Subcutaneous adipose tissue (tissue), 4 donors: ENCODE results near the gene PSMB7. TPM values are rescaled to one million over a fixed set of nuclear protein-coding genes. Genes with fewer than 3 reads are reported as not detected.

Source experiments
- total RNA-seq, 4 donors: library from RNA; depleted of rRNA; stranded (reverse); fragments of >200 nt; gene quantifications; one replicate each; pipeline ENCODE4 v1.1.0, GENCODE V29; 2016
- TF ChIP-seq, protein P1 (sequence below): fragments of 450-650 bp; IDR thresholded peaks from one replicate; pipeline ENCODE4 v1.5.1; 2016; ENCODE audit warnings: low read depth, mild to moderate bottlenecking, control low read depth, antibody characterized with exemption, moderate library complexity

PSMB7 gene
- total RNA-seq, 4 donors from 2014 or later = 124 to 152 (median 139) TPM

GRCh38 chr9:124436320-124436719, 21.1 kb upstream of the PSMB7 start:
- TF ChIP-seq, protein P1, sequence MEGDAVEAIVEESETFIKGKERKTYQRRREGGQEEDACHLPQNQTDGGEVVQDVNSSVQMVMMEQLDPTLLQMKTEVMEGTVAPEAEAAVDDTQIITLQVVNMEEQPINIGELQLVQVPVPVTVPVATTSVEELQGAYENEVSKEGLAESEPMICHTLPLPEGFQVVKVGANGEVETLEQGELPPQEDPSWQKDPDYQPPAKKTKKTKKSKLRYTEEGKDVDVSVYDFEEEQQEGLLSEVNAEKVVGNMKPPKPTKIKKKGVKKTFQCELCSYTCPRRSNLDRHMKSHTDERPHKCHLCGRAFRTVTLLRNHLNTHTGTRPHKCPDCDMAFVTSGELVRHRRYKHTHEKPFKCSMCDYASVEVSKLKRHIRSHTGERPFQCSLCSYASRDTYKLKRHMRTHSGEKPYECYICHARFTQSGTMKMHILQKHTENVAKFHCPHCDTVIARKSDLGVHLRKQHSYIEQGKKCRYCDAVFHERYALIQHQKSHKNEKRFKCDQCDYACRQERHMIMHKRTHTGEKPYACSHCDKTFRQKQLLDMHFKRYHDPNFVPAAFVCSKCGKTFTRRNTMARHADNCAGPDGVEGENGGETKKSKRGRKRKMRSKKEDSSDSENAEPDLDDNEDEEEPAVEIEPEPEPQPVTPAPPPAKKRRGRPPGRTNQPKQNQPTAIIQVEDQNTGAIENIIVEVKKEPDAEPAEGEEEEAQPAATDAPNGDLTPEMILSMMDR = no peak

DNA sequence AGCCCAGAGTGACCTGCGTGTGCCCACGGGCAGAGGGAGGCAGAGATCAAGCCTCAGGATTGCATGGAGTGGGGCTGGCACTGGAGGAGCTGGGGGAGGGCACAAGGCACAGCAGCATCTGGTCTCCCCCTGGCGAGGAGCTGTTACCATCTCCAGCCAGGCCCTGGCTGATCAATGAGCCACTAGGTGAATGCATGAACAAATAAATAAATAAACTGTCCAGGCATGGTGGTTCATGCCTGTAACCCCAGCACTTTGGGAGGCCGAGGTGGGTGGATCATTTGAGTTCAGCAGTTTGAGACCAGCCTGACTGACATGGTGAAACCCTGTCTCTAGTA, 14.3 kb upstream of the PSMB7 start:
- TF ChIP-seq, protein P1 = no peak

- TF ChIP-seq, protein P1 = no peak
Observed at GRCh38 chr9:124428751-124429529, 13.7 kb upstream of the PSMB7 start.

DNA sequence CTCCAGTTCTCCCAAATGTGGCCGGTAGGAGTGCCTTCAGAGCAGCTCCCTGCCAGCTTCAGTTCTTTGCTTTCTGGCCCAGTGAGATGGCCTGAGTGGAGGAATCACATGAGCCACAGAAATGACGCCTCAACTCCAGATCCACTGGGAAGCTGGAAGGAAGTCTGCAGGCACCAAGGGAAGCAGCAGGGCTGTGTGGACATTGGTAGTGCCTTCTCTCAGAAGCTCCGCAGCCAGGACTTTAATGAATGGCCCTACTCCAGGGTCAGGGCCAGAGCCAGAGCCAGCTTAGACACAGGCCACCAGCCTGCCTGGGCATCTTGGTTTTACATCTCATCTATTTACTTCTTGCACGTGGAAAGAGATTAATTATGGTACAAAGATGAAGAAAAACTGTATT, 12.0 kb upstream of the PSMB7 start:
- TF ChIP-seq, protein P1 = no peak

- TF ChIP-seq, protein P1 = no peak
Observed at GRCh38 chr9:124426361-124426760, 11.1 kb upstream of the PSMB7 start.

DNA sequence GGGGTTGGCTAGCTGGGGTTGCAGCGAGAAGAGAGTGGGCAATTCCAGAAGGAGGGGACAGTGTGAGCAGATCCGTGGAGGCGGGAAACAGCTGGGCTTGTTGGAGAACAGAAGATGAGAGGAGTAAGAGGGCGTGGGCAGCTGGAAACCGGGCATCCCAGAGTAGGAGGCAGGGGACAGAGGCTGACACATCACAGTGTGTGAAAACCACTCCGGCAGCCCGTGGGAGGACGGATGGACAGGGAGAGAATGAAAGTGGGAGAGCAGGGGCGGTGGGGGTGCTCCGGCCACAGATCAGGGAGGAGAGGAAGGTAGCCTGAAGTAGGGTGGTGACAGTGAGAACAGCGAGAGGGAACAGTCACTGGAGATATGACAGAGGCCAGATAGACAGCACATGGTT, 8.3 kb upstream of the PSMB7 start:
- TF ChIP-seq, protein P1 = no peak

- TF ChIP-seq, protein P1 = no peak
Observed at GRCh38 chr9:124423155-124423554, 7.9 kb upstream of the PSMB7 start.
